ENCODE measurements around the gene NEGR1. TPM values are rescaled to one million over a fixed set of nuclear protein-coding genes. Genes with fewer than 3 reads are reported as not detected.

The NEGR1 gene
- total and polyA plus RNA-seq, 2 donors (not counting 3 experiments of a cell fraction or from before 2014, with no cell fraction given): 6.8 to 21.8 TPM

GRCh38 chr1:72007312-72007711 lies 275.0 kb downstream of the NEGR1 start:
- no peaks in the 10 kb centered on the region for H3K4me1 ChIP-seq (ENCODE audit: control insufficient read depth, extremely low read depth, insufficient read depth, low read length)
- no peaks in the 10 kb centered on the region for H3K9me1 ChIP-seq (replicated peaks; ENCODE audit: control insufficient read depth, extremely low read depth, insufficient read depth, low read length)
- intact Hi-C loops (cut with micrococcal nuclease) (no loop called here), dilution Hi-C loops (cut with MboI; ENCODE audit: extremely low pct_ligation_motif_present, low sequenced_read_pairs) (no loop called here)
- H2AFZ ChIP-seq (ENCODE audit: low read depth, low read length): no peak overlapping the region
- no TSS peak for BruUV-seq (replicated peaks)
- no peaks in the 10 kb centered on the region for H3K79me2 ChIP-seq (ENCODE audit: control insufficient read depth, insufficient read depth, low read length)
- ChIA-PET CTCF (interaction anchor here (0.9 kb wide), 1 partner anchor 9 kb away, joined by 4 read pairs; no protein-coding TSS in a partner anchor), POLR2A (no interaction called here)
- H3K4me2 ChIP-seq (ENCODE audit: insufficient read depth, low read length): no peak overlapping the region
- no peak overlapping the region for H3K9ac ChIP-seq (replicated peaks; ENCODE audit: extremely low read depth, insufficient read depth, low read length)
- H3K9me3 ChIP-seq (replicated peaks; ENCODE audit: control insufficient read depth, insufficient read depth, low read length): no peaks in the 10 kb centered on the region
- H4K20me1 ChIP-seq (replicated peaks; ENCODE audit: control insufficient read depth, extremely low read depth, insufficient read depth, low read length): no peaks in the 10 kb centered on the region
- FAIRE-seq (no peak), DNase-seq (ENCODE audit: low read depth, low spot score) (no peak)
- no peak overlapping the region for H3K27ac ChIP-seq (ENCODE audit: insufficient read depth, low read depth, low read length)
- H3K36me3 ChIP-seq (ENCODE audit: control insufficient read depth in 2 of 2, extremely low read depth in 1 of 2, insufficient read depth in 2 of 2, low read length in 2 of 2): no peaks in the 10 kb centered on the region
- TF ChIP-seq FOS (IDR thresholded peaks at IDR 0.05; ENCODE audit: borderline replicate concordance, insufficient read depth, low read length) (no peak), EZH2 (IDR thresholded peaks at IDR 0.05; ENCODE audit: borderline replicate concordance, low read depth, low read length, severe bottlenecking) (no peak), GATA2 (IDR thresholded peaks at IDR 0.05; ENCODE audit: insufficient read depth, insufficient read length, low read depth, low read length) (no peak), POLR2AphosphoS5 (IDR thresholded peaks at IDR 0.05; ENCODE audit: insufficient read depth, low read depth, low read length) (no peak), MYC (IDR thresholded peaks at IDR 0.05; ENCODE audit: low read depth, low read length) (no peak)
- H3K27me3 ChIP-seq (ENCODE audit: control insufficient read depth in 2 of 2, insufficient read depth in 2 of 2, low read length in 2 of 2): no peaks in the 10 kb centered on the region
- H3K4me3 ChIP-seq (replicated peaks in 1 of 3; ENCODE audit: insufficient read depth in 1 of 3, low read depth in 1 of 3, low read length in 3 of 3): no peak overlapping the region

- no peak for DNase-seq (ENCODE audit: low read depth, low spot score)
- H3K4me3 ChIP-seq (replicated peaks in 1 of 3; ENCODE audit: insufficient read depth in 1 of 3, low read depth in 1 of 3, low read length in 3 of 3): no peak overlapping the region
- no peak for FAIRE-seq
Observed at GRCh38 chr1:72006092-72006491, 276.2 kb downstream of the NEGR1 start.

More at GRCh38 chr1:72006092-72006491, 276.2 kb downstream of the NEGR1 start:
- BruUV-seq (replicated peaks): no TSS peak
- Histone ChIP-seq H3K36me3 (ENCODE audit: control insufficient read depth in 2 of 2, extremely low read depth in 1 of 2, insufficient read depth in 2 of 2, low read length in 2 of 2) (no peaks in the 10 kb centered on the region), H3K79me2 (ENCODE audit: control insufficient read depth, insufficient read depth, low read length) (no peaks in the 10 kb centered on the region), H3K9me3 (replicated peaks; ENCODE audit: control insufficient read depth, insufficient read depth, low read length) (no peaks in the 10 kb centered on the region), H3K4me1 (ENCODE audit: control insufficient read depth, extremely low read depth, insufficient read depth, low read length) (no peaks in the 10 kb centered on the region), H3K9ac (replicated peaks; ENCODE audit: extremely low read depth, insufficient read depth, low read length) (no peak overlapping the region), H3K4me2 (ENCODE audit: insufficient read depth, low read length) (no peak overlapping the region), H3K9me1 (replicated peaks; ENCODE audit: control insufficient read depth, extremely low read depth, insufficient read depth, low read length) (no peaks in the 10 kb centered on the region), H3K27me3 (ENCODE audit: control insufficient read depth in 2 of 2, insufficient read depth in 2 of 2, low read length in 2 of 2) (no peaks in the 10 kb centered on the region), H3K27ac (ENCODE audit: insufficient read depth, low read depth, low read length) (no peak overlapping the region), H2AFZ (ENCODE audit: low read depth, low read length) (no peak overlapping the region), H4K20me1 (replicated peaks; ENCODE audit: control insufficient read depth, extremely low read depth, insufficient read depth, low read length) (no peaks in the 10 kb centered on the region)
- dilution Hi-C loops (cut with MboI; ENCODE audit: extremely low pct_ligation_motif_present, low sequenced_read_pairs) (no loop called here), intact Hi-C loops (cut with micrococcal nuclease) (no loop called here)
- ChIA-PET POLR2A (no interaction called here), CTCF (no interaction called here)
- no peak for TF ChIP-seq JUN (IDR thresholded peaks at IDR 0.05; ENCODE audit: borderline replicate concordance, insufficient read depth, insufficient read length, low read depth)
- TF ChIP-seq POLR2AphosphoS5 (IDR thresholded peaks at IDR 0.05; ENCODE audit: insufficient read depth, low read depth, low read length): no peak
- TF ChIP-seq MAX (IDR thresholded peaks at IDR 0.05; ENCODE audit: insufficient read depth, insufficient read length): no peak
- TF ChIP-seq POLR2A (IDR thresholded peaks at IDR 0.05; ENCODE audit: low read depth, low read length): no peak
- TF ChIP-seq CTCF (IDR thresholded peaks at IDR 0.05; ENCODE audit: extremely low read depth in 1 of 2, insufficient read depth in 1 of 2, low read depth in 1 of 2, low read length in 2 of 2): no peak
- no peak for TF ChIP-seq EZH2 (IDR thresholded peaks at IDR 0.05; ENCODE audit: borderline replicate concordance, low read depth, low read length, severe bottlenecking)
- TF ChIP-seq FOS (IDR thresholded peaks at IDR 0.05; ENCODE audit: borderline replicate concordance, insufficient read depth, low read length): no peak
- TF ChIP-seq MYC (IDR thresholded peaks at IDR 0.05; ENCODE audit: low read depth, low read length): no peak
- TF ChIP-seq GATA2 (IDR thresholded peaks at IDR 0.05; ENCODE audit: insufficient read depth, insufficient read length, low read depth, low read length): no peak
